ACHN (cell line): ENCODE measurements around the gene COL18A1.

Experiments
- DNase-seq: peaks from one replicate; pipeline ENCODE4 v3.0.0-alpha.2; 2015
- in situ Hi-C: cut with HindIII; loops from 2 replicates; pipeline ENCODE4 v1.10.0; 2017; ENCODE audit warnings: low sequenced_read_pairs, low pct_ligation_motif_present, low pct_unique_long_range_greater_than_20kb

Gene COL18A1

GRCh38 chr21:45381036-45381787, 23.8 kb upstream of the COL18A1 start:
- in situ Hi-C loops, result no loop called here
- no peak for DNase-seq

GRCh38 chr21:45381865-45382696, 22.9 kb upstream of the COL18A1 start:
- no peak for DNase-seq
- in situ Hi-C loops, result no loop called here

GRCh38 chr21:45382697-45382997, 22.3 kb upstream of the COL18A1 start:
- in situ Hi-C loops, result no loop called here
- no peak for DNase-seq

GRCh38 chr21:45383111-45383614, 21.8 kb upstream of the COL18A1 start:
- DNase-seq, result no peak
- in situ Hi-C loops, result no loop called here

- in situ Hi-C loops, result no loop called here
- DNase-seq, result no peak
Observed at GRCh38 chr21:45383615-45384201, 21.3 kb upstream of the COL18A1 start.

- in situ Hi-C loops, result no loop called here
- no peak for DNase-seq
Observed at GRCh38 chr21:45384656-45385548, 20.1 kb upstream of the COL18A1 start.

- in situ Hi-C loops, result no loop called here
- no peak for DNase-seq
Observed at GRCh38 chr21:45385549-45386050, 19.4 kb upstream of the COL18A1 start.

- no peak for DNase-seq
- in situ Hi-C loops, result no loop called here
Observed at GRCh38 chr21:45386336-45386727, 18.6 kb upstream of the COL18A1 start.

GRCh38 chr21:45386728-45387371, 18.1 kb upstream of the COL18A1 start:
- DNase-seq, result peak; percentile 66
- in situ Hi-C loops, result no loop called here

GRCh38 chr21:45387506-45387905, 17.5 kb upstream of the COL18A1 start:
- in situ Hi-C loops, result no loop called here
- no peak for DNase-seq

GRCh38 chr21:45388011-45388521, 16.9 kb upstream of the COL18A1 start:
- in situ Hi-C loops, result no loop called here
- DNase-seq, result no peak

- in situ Hi-C loops, result no loop called here
- no peak for DNase-seq
Observed at GRCh38 chr21:45388611-45389296, 16.2 kb upstream of the COL18A1 start.

- in situ Hi-C loops, result no loop called here
- no peak for DNase-seq
Observed at GRCh38 chr21:45390121-45390751, 14.7 kb upstream of the COL18A1 start.

GRCh38 chr21:45390831-45391742, 13.9 kb upstream of the COL18A1 start:
- in situ Hi-C loops, result no loop called here

GRCh38 chr21:45391743-45392572, 13.0 kb upstream of the COL18A1 start:
- no peak for DNase-seq
- in situ Hi-C loops, result no loop called here

More at GRCh38 chr21:45390831-45391742, 13.9 kb upstream of the COL18A1 start:
- DNase-seq, result no peak
